Caco-2 (cell line): ENCODE results near the gene EEF1AKMT2. TPM values are rescaled to one million over a fixed set of nuclear protein-coding genes. Genes with fewer than 3 reads are reported as not detected.

Experiments
- BruUV-seq: library from RNA; stranded (reverse); fragments of 400-500 nt; replicated peaks from 2 replicates; lab custom pipeline; 2021; lab: Mats Ljungman, UMichigan
- CTCF ChIA-PET: fragments of 300-600 bp; sonication (Branson Sonifier 250); formaldehyde crosslinking; loops from one replicate; lab custom pipeline; 2022; ENCODE audit warnings: antibody characterized with exemption; lab: Charles Lee
- POLR2A ChIA-PET: fragments of 300-600 bp; sonication (Branson Sonifier 250); formaldehyde crosslinking; loops from one replicate; lab custom pipeline; 2022; ENCODE audit warnings: antibody characterized with exemption; lab: Charles Lee
- DNase-seq, 2 experiments: peaks; one replicate each; pipeline versions ENCODE4 v3.0.0 to v3.0.0-alpha.2; 2020 to 2022
- H3K27me3 ChIP-seq: replicated peaks from 2 replicates; pipeline ENCODE4 v1.6.0; 2011; ENCODE audit warnings: low read length; ENCODE audit not compliant: control insufficient read depth, insufficient read depth
- H3K36me3 ChIP-seq: 2 replicates; pipeline ENCODE4 v1.5.1; 2011; ENCODE audit warnings: low read length; ENCODE audit not compliant: control insufficient read depth, insufficient read depth
- H3K4me1 ChIP-seq: fragments of 250-450 bp; sonication (Bioruptor Pico); 2 replicates; pipeline ENCODE4 v1.5.1; 2020; ENCODE audit warnings: mild to moderate bottlenecking
- H3K4me3 ChIP-seq: 2 replicates; pipeline ENCODE4 v1.5.1; 2011; ENCODE audit warnings: low read depth, mild to moderate bottlenecking, control low read depth, low read length
- H3K9me3 ChIP-seq: fragments of 250-450 bp; sonication (Bioruptor Pico); 2 replicates; pipeline ENCODE4 v1.5.1; 2020; ENCODE audit warnings: mild to moderate bottlenecking, moderate library complexity
- H3K27ac Mint-ChIP-seq: one replicate; pipeline ENCODE4 v1.8.0; 2022; ENCODE audit warnings: mixed read lengths; ENCODE audit not compliant: unreplicated experiment
- H3K27me3 Mint-ChIP-seq: one replicate; pipeline ENCODE4 v1.8.0; 2022; ENCODE audit warnings: mixed read lengths; ENCODE audit not compliant: insufficient read depth, unreplicated experiment
- H3K36me3 Mint-ChIP-seq: one replicate; pipeline ENCODE4 v1.8.0; 2022; ENCODE audit warnings: mild to moderate bottlenecking, mixed read lengths; ENCODE audit not compliant: insufficient read depth, unreplicated experiment
- H3K4me1 Mint-ChIP-seq: one replicate; pipeline ENCODE4 v1.8.0; 2022; ENCODE audit warnings: low read depth, mixed read lengths; ENCODE audit not compliant: unreplicated experiment
- H3K4me3 Mint-ChIP-seq: one replicate; pipeline ENCODE4 v1.8.0; 2022; ENCODE audit warnings: mild to moderate bottlenecking, moderate library complexity, mixed read lengths; ENCODE audit not compliant: unreplicated experiment
- H3K9me3 Mint-ChIP-seq: one replicate; pipeline ENCODE4 v1.8.0; 2022; ENCODE audit warnings: mixed read lengths; ENCODE audit not compliant: unreplicated experiment
- CTCF ChIP-seq, 2 experiments: fragments of 200-600 bp in 1 of 2; IDR thresholded peaks; 1 replicate in 1 of 2; 2 replicates in 1 of 2; pipeline versions ENCODE4 v1.5.1 to v1.8.0; 2011 to 2022; ENCODE audit warnings: antibody characterized with exemption in 1 of 2, control low read depth in 1 of 2, inconsistent platforms in 1 of 2, low read depth in 1 of 2, low read length in 1 of 2, mild to moderate bottlenecking in 1 of 2, moderate library complexity in 1 of 2; ENCODE audit not compliant: insufficient read depth in 1 of 2, severe bottlenecking in 1 of 2, unreplicated experiment in 1 of 2
- intact Hi-C: fragments of 100-400 bp; cut with micrococcal nuclease; formaldehyde crosslinking; loops from one replicate; pipeline ENCODE4 v1.10.0; 2022; ENCODE audit not compliant: unreplicated experiment
- total RNA-seq: library from RNA; stranded (reverse); gene quantifications from 2 replicates; pipeline ENCODE4 v1.2.3, GENCODE V29; 2022

The EEF1AKMT2 gene
- total RNA-seq, 1 experiment from 2014 or later: 29.9 TPM

DNA sequence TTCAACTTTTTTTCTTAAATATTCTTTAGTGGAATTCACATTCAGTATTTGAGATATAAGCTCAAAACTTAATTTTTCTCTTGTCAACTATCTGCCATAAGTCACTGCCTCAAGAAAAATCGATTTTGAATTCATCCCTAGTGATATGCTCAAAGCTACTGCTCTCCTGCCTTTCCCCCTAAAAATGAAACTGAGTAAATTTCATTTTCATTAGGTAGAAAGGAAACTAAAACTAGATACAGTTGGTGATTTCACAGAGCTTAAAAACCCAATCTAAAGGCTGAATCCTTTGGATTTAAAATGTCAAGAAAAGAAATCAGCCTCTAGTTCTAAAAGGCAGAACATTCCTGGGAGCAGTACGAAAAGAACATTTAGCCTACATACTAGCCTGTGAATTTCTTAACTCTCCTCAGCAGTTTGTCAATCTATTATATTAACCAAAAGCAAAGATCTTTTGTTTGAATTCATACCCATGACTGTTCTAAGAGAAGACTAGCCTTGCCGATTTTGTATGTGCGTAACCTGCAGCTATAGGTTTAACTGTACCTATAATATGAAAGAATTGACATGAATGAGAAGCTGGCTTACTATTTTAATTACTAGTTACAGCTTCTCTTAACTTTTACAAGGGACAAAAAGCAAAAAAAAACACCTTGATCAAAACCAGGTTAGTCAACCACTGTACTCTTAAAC, 42.6 kb downstream of the EEF1AKMT2 start:
- Mint-ChIP-seq H3K27ac (no peak overlapping the region), H3K36me3 (peaks cover 6% of the 10 kb centered on the region), H3K4me3 (no peak overlapping the region), H3K9me3 (no peaks in the 10 kb centered on the region), H3K4me1 (peaks cover 14% of the 10 kb centered on the region), H3K27me3 (no peaks in the 10 kb centered on the region)
- peaks cover 2% of the 10 kb centered on the region for H3K36me3 ChIP-seq
- no peaks in the 10 kb centered on the region for H3K9me3 ChIP-seq
- BruUV-seq: no TSS peak
- ChIA-PET POLR2A (no interaction called here), CTCF (no interaction called here)
- TF ChIP-seq CTCF (IDR thresholded peaks at IDR 0.05; ENCODE audit: insufficient read depth in 1 of 2, low read depth in 1 of 2, low read length in 1 of 2, severe bottlenecking in 1 of 2, unreplicated experiment in 1 of 2): no peak
- peaks cover 20% of the 10 kb centered on the region for H3K4me1 ChIP-seq
- no peak overlapping the region for H3K4me3 ChIP-seq
- no peaks in the 10 kb centered on the region for H3K27me3 ChIP-seq
- no peak for DNase-seq
- intact Hi-C loops: no loop called here

GRCh38 chr10:124748166-124748565, 43.5 kb downstream of the EEF1AKMT2 start:
- H3K27ac Mint-ChIP-seq: no peak overlapping the region
- POLR2A ChIA-PET: no interaction called here

DNA sequence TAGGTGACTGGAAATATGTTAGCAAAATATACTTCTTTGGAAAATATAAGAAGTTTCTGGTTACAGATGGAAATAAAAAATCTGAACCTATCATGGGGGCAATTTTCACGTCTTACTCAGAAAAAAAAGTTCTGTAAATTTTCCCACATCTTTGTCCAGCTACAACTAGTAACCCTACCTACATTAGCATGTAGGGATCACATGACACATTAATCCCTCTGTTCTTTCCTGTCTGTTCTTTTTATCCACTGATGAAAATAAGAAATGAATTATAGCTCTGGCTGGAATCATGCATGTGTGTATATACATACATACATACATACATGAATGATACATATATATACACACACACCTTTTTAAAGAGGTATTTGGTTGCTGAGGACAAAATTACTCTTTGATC, 43.9 kb downstream of the EEF1AKMT2 start:
- peaks cover 10% of the 10 kb centered on the region for H3K36me3 Mint-ChIP-seq
- no peak overlapping the region for H3K27ac Mint-ChIP-seq
- ChIA-PET POLR2A (no interaction called here), CTCF (no interaction called here)
- Histone ChIP-seq H3K36me3 (peaks cover 2% of the 10 kb centered on the region; the same call in 1 of the 2 replicates), H3K9me3 (no peaks in the 10 kb centered on the region), H3K4me3 (no peak overlapping the region), H3K4me1 (peaks cover 20% of the 10 kb centered on the region), H3K27me3 (no peaks in the 10 kb centered on the region)
- no peak for DNase-seq
- no peak for TF ChIP-seq CTCF (IDR thresholded peaks at IDR 0.05; ENCODE audit: insufficient read depth in 1 of 2, low read depth in 1 of 2, low read length in 1 of 2, severe bottlenecking in 1 of 2, unreplicated experiment in 1 of 2)
- no peaks in the 10 kb centered on the region for H3K9me3 Mint-ChIP-seq
- intact Hi-C loops: no loop called here
- H3K4me1 Mint-ChIP-seq: peaks cover 14% of the 10 kb centered on the region
- no peak overlapping the region for H3K4me3 Mint-ChIP-seq
- no peaks in the 10 kb centered on the region for H3K27me3 Mint-ChIP-seq
- no TSS peak for BruUV-seq

More at GRCh38 chr10:124748166-124748565, 43.5 kb downstream of the EEF1AKMT2 start:
- BruUV-seq: no TSS peak
- intact Hi-C loops: no loop called here
- Mint-ChIP-seq H3K9me3 (no peaks in the 10 kb centered on the region), H3K4me1 (peaks cover 14% of the 10 kb centered on the region), H3K4me3 (no peak overlapping the region), H3K27me3 (no peaks in the 10 kb centered on the region), H3K36me3 (peaks cover 10% of the 10 kb centered on the region)
- Histone ChIP-seq H3K36me3 (peaks cover 2% of the 10 kb centered on the region; the same call in 1 of the 2 replicates), H3K4me3 (no peak overlapping the region), H3K27me3 (no peaks in the 10 kb centered on the region), H3K4me1 (peaks cover 20% of the 10 kb centered on the region), H3K9me3 (no peaks in the 10 kb centered on the region)
- TF ChIP-seq CTCF (IDR thresholded peaks at IDR 0.05; ENCODE audit: insufficient read depth in 1 of 2, low read depth in 1 of 2, low read length in 1 of 2, severe bottlenecking in 1 of 2, unreplicated experiment in 1 of 2): no peak
- no peak for DNase-seq
- CTCF ChIA-PET: no interaction called here
